H1 (cell line): ENCODE measurements around the gene MRPS9. TPM values are rescaled to one million over a fixed set of nuclear protein-coding genes. Genes with fewer than 3 reads are reported as not detected.
A peak's percentile ranks its signal among the peaks of the same experiment; 100 is the strongest.

Experiments
- CTCF ChIA-PET: fragments of 300-600 bp; sonication (Branson Sonifier 250); formaldehyde crosslinking; loops from one replicate; lab custom pipeline; 2021; ENCODE audit not compliant: partially characterized antibody; lab: Charles Lee
- POLR2A ChIA-PET: fragments of 300-600 bp; sonication (Branson Sonifier 250); formaldehyde crosslinking; loops from one replicate; lab custom pipeline; 2021; ENCODE audit warnings: inconsistent platforms; ENCODE audit not compliant: partially characterized antibody; lab: Charles Lee
- DNase-seq, 2 experiments: peaks; one replicate each; pipeline versions ENCODE4 v3.0.0 to v3.0.0-alpha.2; 2010 to 2022; ENCODE audit warnings: low spot score in 2 of 2, low read depth in 1 of 2, mixed read lengths in 1 of 2
- FAIRE-seq: peaks from 2 replicates; lab custom pipeline; 2011; peaks lifted over from hg19 to GRCh38; lab: Jason Lieb, UNC
- H2AFZ ChIP-seq: 2 replicates; pipeline ENCODE4 v1.8.1; 2012; ENCODE audit warnings: low read length, inconsistent platforms
- H2AK5ac ChIP-seq: 2 replicates; pipeline ENCODE4 v1.6.1; 2013; ENCODE audit warnings: low read depth, low read length
- H2BK120ac ChIP-seq: replicated peaks from 2 replicates; pipeline ENCODE3; 2013; ENCODE audit warnings: low read depth, low read length, inconsistent platforms
- H2BK12ac ChIP-seq: 2 replicates; pipeline ENCODE4 v1.6.1; 2013; ENCODE audit warnings: low read depth, low read length
- H2BK15ac ChIP-seq: 2 replicates; pipeline ENCODE4 v1.6.1; 2013; ENCODE audit warnings: low read length
- H2BK20ac ChIP-seq: 2 replicates; pipeline ENCODE4 v1.6.1; 2013; ENCODE audit warnings: low read length
- H2BK5ac ChIP-seq: 2 replicates; pipeline ENCODE4 v1.6.1; 2013; ENCODE audit warnings: low read depth, low read length
- H3K14ac ChIP-seq: 2 replicates; pipeline ENCODE4 v1.6.1; 2013; ENCODE audit warnings: inconsistent platforms; ENCODE audit not compliant: insufficient read length
- H3K18ac ChIP-seq: 2 replicates; pipeline ENCODE4 v1.6.1; 2013; ENCODE audit warnings: low read length; ENCODE audit errors: extremely low read depth
- H3K23ac ChIP-seq: 2 replicates; pipeline ENCODE4 v1.6.1; 2013; ENCODE audit warnings: inconsistent platforms; ENCODE audit not compliant: insufficient read length
- H3K23me2 ChIP-seq: 2 replicates; pipeline ENCODE4 v1.6.1; 2013; ENCODE audit warnings: low read depth, low read length
- H3K27ac ChIP-seq: 2 replicates; pipeline ENCODE4 v1.6.1; 2011; ENCODE audit warnings: low read depth, low read length, inconsistent platforms
- H3K27me3 ChIP-seq, 4 experiments: replicated peaks in 1 of 4; 1 replicate in 1 of 4; 2 replicates in 3 of 4; pipeline versions ENCODE4 v1.6.1 to v1.8.1; 2011 to 2013; ENCODE audit warnings: low read length in 3 of 4, mild to moderate bottlenecking in 3 of 4, inconsistent platforms in 2 of 4, mixed read lengths in 2 of 4, moderate library complexity in 1 of 4; ENCODE audit not compliant: control insufficient read depth in 3 of 4, insufficient read depth in 3 of 4; ENCODE audit errors: extremely low read depth in 1 of 4
- H3K36me3 ChIP-seq, 4 experiments: 2 replicates each; pipeline versions ENCODE4 v1.6.1 to v1.8.1; 2011 to 2013; ENCODE audit warnings: mild to moderate bottlenecking in 4 of 4, low read length in 3 of 4, moderate library complexity in 2 of 4, control low read depth in 1 of 4, inconsistent platforms in 1 of 4; ENCODE audit not compliant: insufficient read depth in 4 of 4, control insufficient read depth in 2 of 4
- H3K4ac ChIP-seq: replicated peaks from 2 replicates; pipeline ENCODE3; 2013; ENCODE audit warnings: low read length, low read depth, mixed read lengths, inconsistent platforms; ENCODE audit not compliant: insufficient read length
- H3K4me1 ChIP-seq, 4 experiments: replicated peaks in 1 of 4; 1 replicate in 1 of 4; 2 replicates in 3 of 4; pipeline versions ENCODE4 v1.6.1 to v1.8.1; 2011 to 2013; ENCODE audit warnings: low read length in 3 of 4, inconsistent platforms in 2 of 4, mixed read lengths in 1 of 4; ENCODE audit not compliant: insufficient read depth in 4 of 4, control insufficient read depth in 3 of 4
- H3K4me2 ChIP-seq, 2 experiments: 2 replicates each; pipeline versions ENCODE4 v1.6.1 to v1.8.1; 2011 to 2013; ENCODE audit warnings: low read depth in 2 of 2, low read length in 2 of 2, control low read depth in 1 of 2, inconsistent platforms in 1 of 2, mild to moderate bottlenecking in 1 of 2; ENCODE audit not compliant: insufficient read depth in 1 of 2
- H3K4me3 ChIP-seq, 4 experiments: fragments of 200-600, 300-600 bp in 1 of 4; sonication (generic), shearing (Covaris generic), sonication (Bioruptor Twin) in 1 of 4; 2 replicates each; pipeline versions ENCODE4 v1.5.1 to v1.8.1; 2011 to 2016; ENCODE audit warnings: low read length in 4 of 4, low read depth in 3 of 4, control low read depth in 2 of 4, inconsistent platforms in 2 of 4, mild to moderate bottlenecking in 2 of 4, mixed read lengths in 1 of 4, moderate library complexity in 1 of 4; ENCODE audit not compliant: insufficient read depth in 2 of 4; ENCODE audit errors: extremely low read depth in 1 of 4
- H3K56ac ChIP-seq: replicated peaks from 2 replicates; pipeline ENCODE3; 2013; ENCODE audit warnings: low read depth, mild to moderate bottlenecking, mixed read lengths, low read length, inconsistent platforms; ENCODE audit not compliant: insufficient read length
- H3K79me1 ChIP-seq: 2 replicates; pipeline ENCODE4 v1.6.1; 2013; ENCODE audit warnings: low read depth, low read length, control low read depth
- H3K79me2 ChIP-seq, 2 experiments: 2 replicates each; pipeline versions ENCODE4 v1.6.1 to v1.8.1; 2012 to 2013; ENCODE audit warnings: low read length in 2 of 2, mild to moderate bottlenecking in 2 of 2, inconsistent platforms in 1 of 2; ENCODE audit not compliant: insufficient read depth in 2 of 2, control insufficient read depth in 1 of 2
- H3K9ac ChIP-seq, 4 experiments: replicated peaks in 1 of 4; 1 replicate in 1 of 4; 2 replicates in 3 of 4; pipeline versions ENCODE4 v1.6.1 to v1.8.1; 2011 to 2013; ENCODE audit warnings: low read depth in 3 of 4, low read length in 3 of 4, control low read depth in 2 of 4, mild to moderate bottlenecking in 2 of 4, moderate library complexity in 2 of 4, inconsistent platforms in 1 of 4; ENCODE audit errors: extremely low read depth in 1 of 4
- H3K9me3 ChIP-seq, 2 experiments: 2 replicates each; pipeline versions ENCODE4 v1.6.1 to v1.8.1; 2012 to 2013; ENCODE audit warnings: mild to moderate bottlenecking in 2 of 2, moderate library complexity in 2 of 2, control low read depth in 1 of 2, inconsistent platforms in 1 of 2, low read depth in 1 of 2, low read length in 1 of 2, mixed read lengths in 1 of 2; ENCODE audit not compliant: insufficient read depth in 2 of 2
- H4K20me1 ChIP-seq, 2 experiments: replicated peaks in 1 of 2; 2 replicates each; pipeline versions ENCODE3 to v1.8.1; 2011 to 2013; ENCODE audit warnings: inconsistent platforms in 2 of 2, low read length in 2 of 2, mild to moderate bottlenecking in 1 of 2; ENCODE audit not compliant: insufficient read depth in 2 of 2, control insufficient read depth in 1 of 2
- H4K5ac ChIP-seq: 2 replicates; pipeline ENCODE4 v1.6.1; 2013; ENCODE audit warnings: low read length, low read depth, mixed read lengths, inconsistent platforms; ENCODE audit not compliant: insufficient read length
- H4K8ac ChIP-seq: 2 replicates; pipeline ENCODE4 v1.8.0; 2013; ENCODE audit warnings: mild to moderate bottlenecking, moderate library complexity, low read length, inconsistent platforms; ENCODE audit not compliant: insufficient read depth; ENCODE audit errors: extremely low read depth
- H4K91ac ChIP-seq: replicated peaks from 2 replicates; pipeline ENCODE3; 2013; ENCODE audit warnings: low read length, mixed read lengths, inconsistent platforms; ENCODE audit not compliant: insufficient read length
- BACH1 ChIP-seq: IDR thresholded peaks from 2 replicates; pipeline ENCODE4 v1.6.1; 2012; ENCODE audit warnings: low read length, improper control_type of control experiment
- BCL11A ChIP-seq, 2 experiments: IDR thresholded peaks; one replicate each; pipeline ENCODE4 v1.6.1; 2011; ENCODE audit warnings: low read depth in 2 of 2, low read length in 2 of 2, mild to moderate bottlenecking in 2 of 2
- CREB1 ChIP-seq: IDR thresholded peaks from 2 replicates; pipeline ENCODE4 v1.6.1; 2012; ENCODE audit warnings: inconsistent platforms
- HDAC2 ChIP-seq, 2 experiments: fragments of 300-600 bp in 1 of 2; sonication (generic) in 1 of 2; IDR thresholded peaks; 2 replicates each; pipeline ENCODE4 v1.6.1; 2011 to 2012; ENCODE audit warnings: low read depth in 2 of 2, low read length in 2 of 2, mild to moderate bottlenecking in 2 of 2, moderate library complexity in 2 of 2, borderline replicate concordance in 1 of 2, inconsistent platforms in 1 of 2
- POLR2AphosphoS5 ChIP-seq: IDR thresholded peaks from 2 replicates; pipeline ENCODE4 v1.6.1; 2011; ENCODE audit warnings: low read depth, low read length
- SIRT6 ChIP-seq: IDR thresholded peaks from one replicate; pipeline ENCODE4 v1.7.1; 2012; ENCODE audit warnings: low read length, inconsistent platforms
- WGBS, 2 experiments: shearing (Covaris generic) in 1 of 2; methylation state at CpG; one replicate each; pipeline versions ENCODE4 v1.1.6 to v1.1.7; 2013 to 2015; ENCODE audit warnings: low lambda C conversion rate in 2 of 2, mixed read lengths in 2 of 2, inconsistent platforms in 1 of 2, low coverage in 1 of 2, missing lambda C conversion rate in 1 of 2; ENCODE audit not compliant: insufficient replicate concordance in 2 of 2, insufficient coverage in 1 of 2, insufficient read length in 1 of 2; ENCODE audit errors: extremely low coverage in 1 of 2, missing lambda C conversion rate in 1 of 2; 5-methylcytosine and 5-hydroxymethylcytosine counted together
- polyA plus RNA-seq, 7 experiments: library from polyadenylated mRNA; depleted of rRNA in 3 of 7; stranded (reverse) in 5 of 7; unstranded in 2 of 7; fragments of >200 nt in 5 of 7; fragments of 200-250 nt in 2 of 7; gene quantifications; 1 replicate in 5 of 7; 2 replicates in 1 of 7; 4 replicates in 1 of 7; pipeline versions ENCODE4 v1.2.1 to v1.2.3, GENCODE V29; 2011 to 2013; ENCODE audit warnings: missing spikeins in 2 of 7, mixed read lengths in 2 of 7
- total RNA-seq: library from RNA; stranded (reverse); fragmentation: NEBNext Ultra II Directional; extraction: Animal tissue kit (Norgen Biotek cat#: 25700); gene quantifications from 2 replicates; pipeline ENCODE4 v1.2.1, GENCODE V29; 2021
- TF ChIP-seq, protein P1 (sequence below), 3 experiments: IDR thresholded peaks; 1 replicate in 2 of 3; 2 replicates in 1 of 3; pipeline versions ENCODE4 v1.5.1 to v1.6.1; 2011; ENCODE audit warnings: low read length in 3 of 3, mild to moderate bottlenecking in 3 of 3, inconsistent platforms in 2 of 3, low read depth in 1 of 3, moderate library complexity in 1 of 3; ENCODE audit not compliant: insufficient read depth in 1 of 3; ENCODE audit errors: control extremely low read depth in 1 of 3

MRPS9 gene
- total and polyA plus RNA-seq, 2 of the 8 experiments (the other 6 are each of a cell fraction or from before 2014, with no cell fraction given) = 36.2 to 71.0 TPM

DNA sequence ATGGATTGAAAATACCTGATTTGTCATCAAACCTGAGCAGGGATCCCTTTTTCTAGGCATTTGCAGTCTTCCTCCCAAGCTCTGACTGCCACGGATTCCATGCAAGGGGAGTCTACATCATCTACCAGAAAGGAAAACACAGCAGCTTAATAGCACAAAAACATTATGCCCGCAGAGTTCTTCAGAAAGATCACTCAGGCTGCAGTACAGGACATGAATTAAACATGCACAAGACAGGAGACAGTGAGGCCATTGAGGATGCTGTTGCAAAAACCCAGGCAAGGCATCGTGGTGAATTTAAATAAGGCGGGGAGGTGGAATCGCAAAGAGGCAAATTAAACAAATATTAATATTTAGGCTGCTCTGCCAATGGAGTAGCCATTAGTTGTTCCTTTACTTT, 88.5 kb downstream of the MRPS9 start:
- Histone ChIP-seq H3K4me1 (peaks cover 0 to 6% (median 2%) of the 10 kb centered on the region in 4 experiments; a peak in 2 of 7 replicates), H4K20me1 (no peaks in the 10 kb centered on the region), H2AFZ (no peak overlapping the region), H3K23ac (no peak overlapping the region), H2BK12ac (no peak overlapping the region), H3K56ac (no peak overlapping the region), H3K27ac (no peak overlapping the region), H2BK5ac (no peak overlapping the region), H4K8ac (no peak overlapping the region), H3K9ac (no peak overlapping the region), H3K36me3 (no peaks in the 10 kb centered on the region), H2BK120ac (no peak overlapping the region), H3K9me3 (peaks cover 0 to 2% of the 10 kb centered on the region in 2 experiments; a peak in 1 of 4 replicates), H2BK15ac (0 out of 2 replicates have a peak overlapping the region, but pooled peaks have one; percentile 12), H4K5ac (no peak overlapping the region), H3K4ac (no peak overlapping the region), H2BK20ac (no peak overlapping the region), H3K23me2 (no peaks in the 10 kb centered on the region; the same call in 1 of the 2 replicates), H2AK5ac (no peak overlapping the region), H3K4me3 (no peak overlapping the region), H3K79me1 (no peaks in the 10 kb centered on the region; the same call in 1 of the 2 replicates), H4K91ac (no peak overlapping the region), H3K4me2 (0 out of 4 replicates have a peak overlapping the region, but pooled peaks of 1 of the 2 experiments have one; percentile 46), H3K79me2 (no peaks in the 10 kb centered on the region), H3K18ac (no peak overlapping the region), H3K27me3 (no peaks in the 10 kb centered on the region), H3K14ac (no peak overlapping the region)
- CTCF ChIA-PET = interaction anchor here (1.0 to 4.1 kb wide), 13 partner anchors 8 to 176 kb away, joined by 3 to 46 read pairs (median 5); partner anchors contain the start of gene GPR45
- WGBS, 2 experiments = 90% methylated on average over 5 of the region's 5 CpGs; no CpG with 5 or more reads in 1 of the 2 experiments
- POLR2A ChIA-PET = no interaction called here
- TF ChIP-seq BCL11A (IDR thresholded peaks at IDR 0.05; ENCODE audit: low read depth in 2 of 2, low read length in 2 of 2) = no peak
- TF ChIP-seq SIRT6 = no peak
- no peak for TF ChIP-seq HDAC2 (IDR thresholded peaks at IDR 0.05; ENCODE audit: borderline replicate concordance in 1 of 2, low read depth in 2 of 2, low read length in 2 of 2)
- no peak for TF ChIP-seq CREB1
- no peak for TF ChIP-seq POLR2AphosphoS5
- TF ChIP-seq BACH1 = no peak
- TF ChIP-seq, protein P1, sequence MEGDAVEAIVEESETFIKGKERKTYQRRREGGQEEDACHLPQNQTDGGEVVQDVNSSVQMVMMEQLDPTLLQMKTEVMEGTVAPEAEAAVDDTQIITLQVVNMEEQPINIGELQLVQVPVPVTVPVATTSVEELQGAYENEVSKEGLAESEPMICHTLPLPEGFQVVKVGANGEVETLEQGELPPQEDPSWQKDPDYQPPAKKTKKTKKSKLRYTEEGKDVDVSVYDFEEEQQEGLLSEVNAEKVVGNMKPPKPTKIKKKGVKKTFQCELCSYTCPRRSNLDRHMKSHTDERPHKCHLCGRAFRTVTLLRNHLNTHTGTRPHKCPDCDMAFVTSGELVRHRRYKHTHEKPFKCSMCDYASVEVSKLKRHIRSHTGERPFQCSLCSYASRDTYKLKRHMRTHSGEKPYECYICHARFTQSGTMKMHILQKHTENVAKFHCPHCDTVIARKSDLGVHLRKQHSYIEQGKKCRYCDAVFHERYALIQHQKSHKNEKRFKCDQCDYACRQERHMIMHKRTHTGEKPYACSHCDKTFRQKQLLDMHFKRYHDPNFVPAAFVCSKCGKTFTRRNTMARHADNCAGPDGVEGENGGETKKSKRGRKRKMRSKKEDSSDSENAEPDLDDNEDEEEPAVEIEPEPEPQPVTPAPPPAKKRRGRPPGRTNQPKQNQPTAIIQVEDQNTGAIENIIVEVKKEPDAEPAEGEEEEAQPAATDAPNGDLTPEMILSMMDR (IDR thresholded peaks at IDR 0.05; ENCODE audit: control extremely low read depth in 1 of 3, insufficient read depth in 1 of 3, low read depth in 1 of 3, low read length in 3 of 3) = no peak
- DNase-seq = no peak
- FAIRE-seq = no peak
